ENCODE results near the gene NLRP6.
"Not testable (repeated sequence)": the region's sequence is repeated elsewhere in the genome, so short reads cannot be mapped to it uniquely, and the experiment has no call there.

NLRP6 gene

GRCh38 chr11:324156-324555 is 45.9 kb downstream of the NLRP6 start:
- DNase-seq (ENCODE audit: low spot score): no peak
- TF ChIP-seq CTCF (IDR thresholded peaks at IDR 0.05; ENCODE audit: extremely low read depth, missing control alignments): no peak

- not testable (repeated sequence) for DNase-seq (ENCODE audit: low spot score)
These were observed 46.6 kb downstream of the NLRP6 start for GRCh38 chr11:324593-325517.

DNA sequence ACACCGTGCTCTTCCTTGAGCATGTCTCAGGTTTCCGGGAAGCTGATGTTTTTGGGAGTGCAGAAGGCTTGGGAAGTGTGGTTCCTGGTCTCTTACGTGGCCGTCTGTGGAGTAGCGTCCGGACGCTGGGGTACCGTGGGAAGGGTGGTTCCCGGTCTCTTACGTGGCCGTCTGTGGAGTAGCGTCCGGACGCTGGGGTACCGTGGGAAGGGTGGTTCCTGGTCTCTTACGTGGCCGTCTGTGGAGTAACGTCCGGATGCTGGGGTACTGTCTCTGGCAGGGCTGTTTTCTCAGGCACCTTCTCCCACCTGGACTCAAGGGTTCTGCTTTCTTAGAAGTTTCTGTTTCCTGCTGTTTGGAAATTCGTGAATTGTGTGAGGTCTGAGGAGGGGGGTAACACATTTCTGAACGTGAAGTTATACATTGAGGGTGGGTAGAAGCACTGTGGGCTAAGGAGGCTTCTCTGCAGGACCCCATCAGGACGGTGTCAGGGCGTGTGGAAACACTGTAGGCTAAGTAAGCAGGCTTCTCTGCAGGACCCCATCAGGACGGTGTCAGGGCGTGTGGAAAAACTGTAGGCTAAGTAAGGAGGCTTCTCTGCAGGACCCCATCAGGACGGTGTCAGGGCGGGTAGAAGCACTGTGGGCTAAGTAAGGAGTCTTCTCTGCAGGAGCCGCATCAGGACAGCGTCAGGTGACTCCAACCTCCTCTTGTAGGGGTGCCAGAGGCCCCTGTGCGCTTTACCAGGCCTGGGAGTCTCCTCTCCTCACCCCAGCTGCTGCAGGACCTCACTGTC is 47.8 kb downstream of the NLRP6 start:
- no peak for DNase-seq (ENCODE audit: low spot score)
- no peak for TF ChIP-seq CTCF (IDR thresholded peaks at IDR 0.05; ENCODE audit: extremely low read depth, missing control alignments)

- no peak for TF ChIP-seq CTCF (IDR thresholded peaks at IDR 0.05; ENCODE audit: extremely low read depth, missing control alignments)
- DNase-seq (ENCODE audit: low spot score): no peak
These were observed 48.3 kb downstream of the NLRP6 start for GRCh38 chr11:326592-326841.

DNA sequence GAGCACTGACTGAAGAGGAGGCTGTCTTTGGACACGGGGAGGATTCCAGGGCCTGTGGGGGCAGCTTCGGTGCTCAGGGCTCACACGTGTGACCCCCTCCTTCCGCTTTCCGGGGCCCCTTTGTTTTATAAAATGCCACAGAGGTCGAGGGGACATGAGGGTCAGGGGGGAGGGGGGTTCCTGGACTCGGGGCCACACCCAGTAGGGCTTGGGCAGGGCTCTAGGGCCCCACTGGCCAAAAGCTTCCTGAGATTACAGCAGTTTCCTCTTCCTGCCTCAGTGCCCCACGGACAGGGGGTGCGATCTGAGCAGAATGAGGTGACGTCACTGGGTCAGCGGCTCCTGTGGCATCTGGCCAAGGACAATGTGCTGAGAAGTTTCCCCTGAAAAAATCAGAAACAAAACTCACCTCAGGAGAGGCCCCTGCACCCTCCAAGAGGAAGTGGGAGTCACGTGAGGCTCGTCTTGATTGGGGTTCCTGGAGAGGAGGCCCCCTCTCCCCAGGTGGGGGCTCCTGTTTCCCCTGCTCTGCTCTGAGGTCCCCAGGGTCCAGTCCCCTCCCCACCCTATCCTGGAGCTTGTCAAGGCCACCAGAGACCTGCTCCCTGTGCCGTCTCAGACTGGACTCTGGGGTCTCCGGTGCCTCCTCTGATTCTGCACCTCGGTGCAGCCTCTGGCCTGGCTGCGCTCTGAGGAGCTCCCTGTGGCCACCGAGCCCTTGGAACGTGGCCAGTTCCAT is 48.8 kb downstream of the NLRP6 start:
- peak; percentile 83 for DNase-seq (ENCODE audit: low spot score)
- TF ChIP-seq CTCF (IDR thresholded peaks at IDR 0.05; ENCODE audit: extremely low read depth, missing control alignments): no peak

DNA sequence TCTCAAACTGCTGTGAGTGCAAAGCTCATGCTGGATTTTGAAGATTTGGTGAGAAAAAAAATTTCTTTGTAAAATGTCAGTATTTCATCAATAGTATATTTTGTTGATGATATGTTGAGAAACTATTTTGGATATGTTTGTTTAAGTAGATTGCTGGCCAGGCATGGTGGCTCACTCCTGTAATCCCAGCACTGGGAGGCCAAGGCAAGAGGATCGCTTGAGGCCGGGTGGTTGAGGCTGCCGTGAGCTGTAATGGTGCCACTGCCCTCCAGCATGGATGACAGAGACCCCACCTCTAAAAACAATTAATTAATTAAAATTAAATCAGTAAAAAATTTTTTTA is 49.3 kb downstream of the NLRP6 start:
- DNase-seq (ENCODE audit: low spot score): no peak
- TF ChIP-seq CTCF (IDR thresholded peaks at IDR 0.05; ENCODE audit: extremely low read depth, missing control alignments): no peak

DNA sequence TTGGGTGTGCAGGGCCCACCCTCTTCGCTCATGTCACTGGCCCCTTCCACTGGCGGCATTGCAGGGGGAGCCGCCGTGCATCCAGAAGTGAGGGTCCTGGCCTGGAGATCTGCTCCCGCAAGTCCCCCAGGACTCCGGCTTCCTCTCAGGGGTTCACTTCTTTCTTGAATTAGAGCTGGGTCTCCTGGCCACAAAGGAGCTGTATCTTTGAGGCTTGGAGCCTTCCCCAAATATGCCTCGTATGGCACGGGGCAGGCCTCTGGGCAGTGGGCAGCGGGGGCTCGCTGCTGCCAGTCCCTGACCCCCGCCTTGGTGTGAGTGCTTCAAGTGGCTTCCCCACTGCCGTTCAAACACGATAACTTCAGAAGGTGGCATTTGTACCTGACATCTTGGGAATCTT is 49.8 kb downstream of the NLRP6 start:
- no peak for DNase-seq (ENCODE audit: low spot score)
- no peak for TF ChIP-seq CTCF (IDR thresholded peaks at IDR 0.05; ENCODE audit: extremely low read depth, missing control alignments)

- not testable (repeated sequence) for DNase-seq (ENCODE audit: low spot score)
These were observed 50.4 kb downstream of the NLRP6 start for GRCh38 chr11:328516-329100.
